ENCODE measurements around the gene TGFB2. TPM values are rescaled to one million over a fixed set of nuclear protein-coding genes. Genes with fewer than 3 reads are reported as not detected.

The TGFB2 gene
- total RNA-seq, 2 experiments from 2014 or later = 0.11 TPM

GRCh38 chr1:218397752-218398339 lies 52.7 kb downstream of the TGFB2 start:
- Histone ChIP-seq H3K4me1 (ENCODE audit: insufficient read depth, low read length) (no peaks in the 10 kb centered on the region), H3K9me3 (ENCODE audit: control insufficient read depth in 1 of 2, insufficient read depth in 1 of 2, low read length in 2 of 2) (no peaks in the 10 kb centered on the region), H3K27ac (ENCODE audit: low read depth in 1 of 2, low read length in 2 of 2) (no peak overlapping the region), H3K36me3 (ENCODE audit: insufficient read depth, low read length) (no peaks in the 10 kb centered on the region), H3K27me3 (ENCODE audit: control insufficient read depth in 1 of 2, insufficient read depth in 2 of 2, low read length in 2 of 2) (no peaks in the 10 kb centered on the region), H3K4me3 (ENCODE audit: low read length) (no peak overlapping the region)
- TF ChIP-seq CTCF (IDR thresholded peaks at IDR 0.05) = no peak
- Mint-ChIP-seq H3K4me1 (ENCODE audit: low read depth) (no peaks in the 10 kb centered on the region), H3K9me3 (no peaks in the 10 kb centered on the region), H3K36me3 (ENCODE audit: low read depth) (no peaks in the 10 kb centered on the region), H3K4me3 (no peak overlapping the region), H3K27me3 (peaks cover 12% of the 10 kb centered on the region), H3K27ac (no peak overlapping the region)
- DNase-seq (no peak), ATAC-seq (ENCODE audit: poor library complexity) (no peak)
- POLR2A ChIA-PET = no interaction called here
- CTCF ChIA-PET = no interaction called here
- intact Hi-C loops (cut with DNase I, micrococcal nuclease) = no loop called here

- CTCF ChIA-PET = no interaction called here
- Histone ChIP-seq H3K36me3 (ENCODE audit: insufficient read depth, low read length) (no peaks in the 10 kb centered on the region), H3K9me3 (ENCODE audit: control insufficient read depth in 1 of 2, insufficient read depth in 1 of 2, low read length in 2 of 2) (no peaks in the 10 kb centered on the region), H3K27ac (ENCODE audit: low read depth in 1 of 2, low read length in 2 of 2) (no peak overlapping the region), H3K27me3 (ENCODE audit: control insufficient read depth in 1 of 2, insufficient read depth in 2 of 2, low read length in 2 of 2) (no peaks in the 10 kb centered on the region), H3K4me3 (ENCODE audit: low read length) (no peak overlapping the region), H3K4me1 (ENCODE audit: insufficient read depth, low read length) (no peaks in the 10 kb centered on the region)
- H3K27me3 Mint-ChIP-seq = peaks cover 12% of the 10 kb centered on the region
- ATAC-seq (ENCODE audit: poor library complexity) (no peak), DNase-seq (no peak)
- no peak overlapping the region for H3K27ac Mint-ChIP-seq
- H3K9me3 Mint-ChIP-seq = no peaks in the 10 kb centered on the region
- H3K36me3 Mint-ChIP-seq (ENCODE audit: low read depth) = no peaks in the 10 kb centered on the region
- intact Hi-C loops (cut with DNase I, micrococcal nuclease) = no loop called here
- POLR2A ChIA-PET = no interaction called here
- no peak for TF ChIP-seq CTCF (IDR thresholded peaks at IDR 0.05)
- H3K4me3 Mint-ChIP-seq = no peak overlapping the region
- H3K4me1 Mint-ChIP-seq (ENCODE audit: low read depth) = no peaks in the 10 kb centered on the region
Observed at GRCh38 chr1:218400624-218401023, 55.5 kb downstream of the TGFB2 start.

- DNase-seq (no peak), ATAC-seq (ENCODE audit: poor library complexity) (no peak)
- Histone ChIP-seq H3K9me3 (ENCODE audit: control insufficient read depth in 1 of 2, insufficient read depth in 1 of 2, low read length in 2 of 2) (no peaks in the 10 kb centered on the region), H3K4me3 (ENCODE audit: low read length) (no peak overlapping the region), H3K4me1 (ENCODE audit: insufficient read depth, low read length) (no peaks in the 10 kb centered on the region), H3K27me3 (ENCODE audit: control insufficient read depth in 1 of 2, insufficient read depth in 2 of 2, low read length in 2 of 2) (no peaks in the 10 kb centered on the region), H3K36me3 (ENCODE audit: insufficient read depth, low read length) (no peaks in the 10 kb centered on the region), H3K27ac (ENCODE audit: low read depth in 1 of 2, low read length in 2 of 2) (no peak overlapping the region)
- Mint-ChIP-seq H3K9me3 (no peaks in the 10 kb centered on the region), H3K36me3 (ENCODE audit: low read depth) (no peaks in the 10 kb centered on the region), H3K27ac (no peak overlapping the region), H3K4me3 (no peak overlapping the region), H3K4me1 (ENCODE audit: low read depth) (no peaks in the 10 kb centered on the region), H3K27me3 (peaks cover 12% of the 10 kb centered on the region)
- ChIA-PET CTCF (no interaction called here), POLR2A (no interaction called here)
- intact Hi-C loops (cut with DNase I, micrococcal nuclease) = no loop called here
- TF ChIP-seq CTCF (IDR thresholded peaks at IDR 0.05) = no peak
Observed at GRCh38 chr1:218401441-218401997, 56.4 kb downstream of the TGFB2 start.

Data from CD4-positive, alpha-beta T cell (primary cell).